H1 (cell line): ENCODE measurements around the gene TMCC1. TPM values are rescaled to one million over a fixed set of nuclear protein-coding genes. Genes with fewer than 3 reads are reported as not detected.
A peak's percentile ranks its signal among the peaks of the same experiment; 100 is the strongest.

Source experiments
- NANOG ChIP-seq: IDR thresholded peaks from 2 replicates; pipeline ENCODE4 v1.6.1; 2011; ENCODE audit warnings: low read length, low read depth, mild to moderate bottlenecking, inconsistent platforms; ENCODE audit not compliant: insufficient read depth, poor library complexity, severe bottlenecking
- RBBP5 ChIP-seq: IDR thresholded peaks from 2 replicates; pipeline ENCODE4 v1.7.1; 2012; ENCODE audit warnings: low read depth, mild to moderate bottlenecking, inconsistent platforms, low read length, moderate library complexity, borderline replicate concordance
- RNF2 ChIP-seq: fragments of 200-900, 300-1000 bp; sonication (generic); IDR thresholded peaks from 2 replicates; pipeline ENCODE4 v1.7.1; 2016; ENCODE audit warnings: borderline replicate concordance, low read depth, mild to moderate bottlenecking, antibody characterized with exemption, low read length; ENCODE audit not compliant: poor library complexity, severe bottlenecking; ENCODE audit errors: missing control alignments
- polyA plus RNA-seq, 7 experiments: library from polyadenylated mRNA; depleted of rRNA in 3 of 7; stranded (reverse) in 5 of 7; unstranded in 2 of 7; fragments of >200 nt in 5 of 7; fragments of 200-250 nt in 2 of 7; gene quantifications; 1 replicate in 5 of 7; 2 replicates in 1 of 7; 4 replicates in 1 of 7; pipeline versions ENCODE4 v1.2.1 to v1.2.3, GENCODE V29; 2011 to 2013; ENCODE audit warnings: missing spikeins in 2 of 7, mixed read lengths in 2 of 7
- total RNA-seq: library from RNA; stranded (reverse); fragmentation: NEBNext Ultra II Directional; extraction: Animal tissue kit (Norgen Biotek cat#: 25700); gene quantifications from 2 replicates; pipeline ENCODE4 v1.2.1, GENCODE V29; 2021
- TF ChIP-seq, protein P1 (sequence below), 3 experiments: IDR thresholded peaks; 1 replicate in 2 of 3; 2 replicates in 1 of 3; pipeline versions ENCODE4 v1.5.1 to v1.6.1; 2011; ENCODE audit warnings: low read length in 3 of 3, mild to moderate bottlenecking in 3 of 3, inconsistent platforms in 2 of 3, low read depth in 1 of 3, moderate library complexity in 1 of 3; ENCODE audit not compliant: insufficient read depth in 1 of 3; ENCODE audit errors: control extremely low read depth in 1 of 3

The TMCC1 gene
- total and polyA plus RNA-seq, 2 of the 8 experiments (the other 6 are each of a cell fraction or from before 2014, with no cell fraction given): 10.4 to 27.1 TPM

DNA sequence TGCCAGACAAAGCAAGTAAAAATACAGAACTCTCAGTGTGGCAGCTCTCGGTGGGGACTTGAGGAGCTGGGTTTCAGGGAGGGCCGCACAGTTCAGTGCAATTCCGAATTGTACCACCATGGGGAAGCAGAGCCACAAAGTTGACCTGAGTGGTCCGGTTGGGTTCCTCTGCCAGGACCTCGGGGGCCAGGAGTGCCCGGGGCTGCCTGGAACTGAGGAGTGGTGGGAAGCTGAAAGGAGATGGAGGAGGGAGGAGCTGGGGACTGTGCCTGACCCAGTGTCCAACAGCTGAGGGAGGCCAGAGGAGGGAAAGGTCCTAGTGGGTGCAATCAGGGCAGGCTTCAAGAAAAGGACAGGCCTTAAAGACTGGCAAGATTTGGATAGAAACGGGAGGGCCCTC, 48.8 kb upstream of the TMCC1 start (continued):
- TF ChIP-seq RNF2 (no peak), RBBP5 (no peak), NANOG (no peak)
- TF ChIP-seq, protein P1, sequence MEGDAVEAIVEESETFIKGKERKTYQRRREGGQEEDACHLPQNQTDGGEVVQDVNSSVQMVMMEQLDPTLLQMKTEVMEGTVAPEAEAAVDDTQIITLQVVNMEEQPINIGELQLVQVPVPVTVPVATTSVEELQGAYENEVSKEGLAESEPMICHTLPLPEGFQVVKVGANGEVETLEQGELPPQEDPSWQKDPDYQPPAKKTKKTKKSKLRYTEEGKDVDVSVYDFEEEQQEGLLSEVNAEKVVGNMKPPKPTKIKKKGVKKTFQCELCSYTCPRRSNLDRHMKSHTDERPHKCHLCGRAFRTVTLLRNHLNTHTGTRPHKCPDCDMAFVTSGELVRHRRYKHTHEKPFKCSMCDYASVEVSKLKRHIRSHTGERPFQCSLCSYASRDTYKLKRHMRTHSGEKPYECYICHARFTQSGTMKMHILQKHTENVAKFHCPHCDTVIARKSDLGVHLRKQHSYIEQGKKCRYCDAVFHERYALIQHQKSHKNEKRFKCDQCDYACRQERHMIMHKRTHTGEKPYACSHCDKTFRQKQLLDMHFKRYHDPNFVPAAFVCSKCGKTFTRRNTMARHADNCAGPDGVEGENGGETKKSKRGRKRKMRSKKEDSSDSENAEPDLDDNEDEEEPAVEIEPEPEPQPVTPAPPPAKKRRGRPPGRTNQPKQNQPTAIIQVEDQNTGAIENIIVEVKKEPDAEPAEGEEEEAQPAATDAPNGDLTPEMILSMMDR (IDR thresholded peaks at IDR 0.05; ENCODE audit: control extremely low read depth in 1 of 3, insufficient read depth in 1 of 3, low read depth in 1 of 3, low read length in 3 of 3): peak; percentile 87 to 94 (median 90)
